GM23248 (cell line): ENCODE results near the gene MYL7. TPM values are rescaled to one million over a fixed set of nuclear protein-coding genes. Genes with fewer than 3 reads are reported as not detected.

ENCODE experiments used
- DNase-seq: peaks from one replicate; pipeline ENCODE4 v3.0.0-alpha.2; 2015
- H2AFZ ChIP-seq: fragments of 200-600 bp; sonication (generic); 2 replicates; pipeline ENCODE4 v1.6.1; 2016; ENCODE audit warnings: antibody characterized with exemption
- H3F3A ChIP-seq: fragments of 200-600 bp; sonication (generic); 2 replicates; pipeline ENCODE4 v1.6.1; 2016; ENCODE audit warnings: mild to moderate bottlenecking, antibody characterized with exemption, mixed run types; ENCODE audit not compliant: insufficient read depth
- H3K27ac ChIP-seq: fragments of 200-600 bp; sonication (generic); 2 replicates; pipeline ENCODE4 v1.5.1; 2016; ENCODE audit warnings: mild to moderate bottlenecking
- H3K27me3 ChIP-seq: fragments of 200-600 bp; sonication (generic); replicated peaks from 2 replicates; pipeline ENCODE4 v1.6.1; 2016; ENCODE audit warnings: mild to moderate bottlenecking; ENCODE audit not compliant: insufficient read depth
- H3K36me3 ChIP-seq: fragments of 200-600 bp; sonication (generic); 2 replicates; pipeline ENCODE4 v1.6.1; 2016; ENCODE audit warnings: low read depth, mild to moderate bottlenecking
- H3K4me1 ChIP-seq: fragments of 200-600 bp; sonication (generic); 2 replicates; pipeline ENCODE4 v1.6.1; 2016; ENCODE audit warnings: mild to moderate bottlenecking; ENCODE audit not compliant: insufficient read depth
- H3K4me2 ChIP-seq: fragments of 200-600 bp; sonication (generic); one replicate; pipeline ENCODE4 v1.6.1; 2016; ENCODE audit warnings: mild to moderate bottlenecking; ENCODE audit not compliant: unreplicated experiment
- H3K4me3 ChIP-seq: fragments of 200-600 bp; sonication (generic); 2 replicates; pipeline ENCODE4 v1.5.1; 2016; ENCODE audit warnings: mild to moderate bottlenecking
- H3K79me2 ChIP-seq: fragments of 200-600 bp; sonication (generic); 2 replicates; pipeline ENCODE4 v1.6.1; 2016; ENCODE audit warnings: mild to moderate bottlenecking; ENCODE audit not compliant: insufficient read depth
- H3K9ac ChIP-seq: fragments of 200-600 bp; sonication (generic); 2 replicates; pipeline ENCODE4 v1.6.1; 2016; ENCODE audit warnings: mild to moderate bottlenecking
- H3K9me2 ChIP-seq: fragments of 200-600 bp; sonication (generic); 2 replicates; pipeline ENCODE4 v1.6.1; 2016; ENCODE audit warnings: mixed run types, mild to moderate bottlenecking, moderate library complexity; ENCODE audit not compliant: insufficient read depth
- H3K9me3 ChIP-seq: fragments of 200-600 bp; sonication (generic); one replicate; pipeline ENCODE4 v1.6.1; 2017; ENCODE audit warnings: low read depth
- H4K20me1 ChIP-seq: fragments of 200-600 bp; sonication (generic); 2 replicates; pipeline ENCODE4 v1.6.0; 2016; ENCODE audit not compliant: insufficient read depth
- EZH2 ChIP-seq: fragments of 200-600 bp; sonication (generic); IDR thresholded peaks from 2 replicates; pipeline ENCODE4 v1.6.1; 2018; ENCODE audit warnings: antibody characterized with exemption, mild to moderate bottlenecking; ENCODE audit not compliant: insufficient read depth, poor library complexity, severe bottlenecking
- EZH2phosphoT487 ChIP-seq: fragments of 200-600 bp; sonication (generic); IDR thresholded peaks from 2 replicates; pipeline ENCODE4 v1.6.1; 2018; ENCODE audit warnings: antibody characterized with exemption, moderate library complexity, mild to moderate bottlenecking, low read depth; ENCODE audit not compliant: insufficient read depth
- WGBS, 2 experiments: methylation state at CpG; one replicate each; pipeline ENCODE4 v1.1.6; 2015 to 2017; ENCODE audit warnings: low lambda C conversion rate in 2 of 2, low coverage in 1 of 2; ENCODE audit errors: missing lambda C conversion rate in 2 of 2; 5-methylcytosine and 5-hydroxymethylcytosine counted together
- in situ Hi-C: fragments of 300-500 bp; cut with MboI; formaldehyde crosslinking; loops from 2 replicates; pipeline ENCODE4 v1.15.0; 2020
- polyA plus RNA-seq: library from polyadenylated mRNA; unstranded; fragments of >200 nt; fragmentation: Nextera tagmentation; extraction: Ambion mirVana; gene quantifications from 2 replicates; pipeline ENCODE4 v1.2.1, GENCODE V29; 2016
- total RNA-seq: library from RNA; depleted of rRNA; stranded (reverse); fragments of >200 nt; shearing (Covaris generic); gene quantifications from 2 replicates; pipeline ENCODE4 v1.2.3, GENCODE V29; 2014

MYL7 gene
- total and polyA plus RNA-seq, 2 experiments from 2014 or later, result not detected

DNA sequence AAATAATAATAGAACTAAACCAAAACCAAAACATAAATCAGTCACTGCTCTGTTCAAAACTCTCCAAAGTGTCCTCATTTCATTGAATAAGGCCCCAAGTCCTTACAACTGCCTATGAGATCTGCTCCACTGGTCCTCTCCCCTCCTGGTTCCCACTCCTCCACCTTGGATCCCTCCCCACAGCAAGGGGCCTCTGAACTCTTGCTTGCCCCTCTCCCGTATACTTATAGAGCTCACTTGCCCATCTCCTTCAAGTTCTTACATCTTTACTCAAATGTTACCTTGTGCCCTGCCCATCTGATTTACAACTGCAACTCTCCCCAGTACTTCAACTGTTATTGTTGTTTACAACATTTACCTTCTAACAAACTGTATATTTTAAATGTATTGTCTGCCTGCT lies 18.6 kb downstream of the MYL7 start:
- DNase-seq, result no peak
- Histone ChIP-seq H3K4me3 (peak overlapping the region; percentile 84), H3K79me2 (peaks cover 37% of the 10 kb centered on the region), H3K36me3 (peaks cover 4% of the 10 kb centered on the region; the same call in 1 of the 2 replicates), H3K9me3 (no peaks in the 10 kb centered on the region), H3F3A (no peaks in the 10 kb centered on the region), H3K27ac (peak overlapping the region; percentile 88), H2AFZ (peak overlapping the region; percentile 34), H3K9me2 (no peaks in the 10 kb centered on the region), H3K27me3 (no peaks in the 10 kb centered on the region), H3K4me2 (peak overlapping the region; percentile 94), H3K4me1 (peaks cover 10% of the 10 kb centered on the region; the same call in 1 of the 2 replicates), H3K9ac (peak overlapping the region; percentile 95), H4K20me1 (no peaks in the 10 kb centered on the region)
- 6% methylated on average over 1 of the region's 1 CpG for WGBS, 2 experiments
- in situ Hi-C loops, result no loop called here
- TF ChIP-seq EZH2 (no peak), EZH2phosphoT487 (no peak)

GRCh38 chr7:44121761-44122420 lies 19.2 kb downstream of the MYL7 start:
- Histone ChIP-seq H3K9ac (peak overlapping the region; percentile 95), H3K9me2 (no peaks in the 10 kb centered on the region), H3K27me3 (no peaks in the 10 kb centered on the region), H3K4me3 (peak overlapping the region; percentile 84), H3K79me2 (peaks cover 37% of the 10 kb centered on the region), H3K9me3 (no peaks in the 10 kb centered on the region), H3K27ac (no peak overlapping the region), H3F3A (no peaks in the 10 kb centered on the region), H3K4me1 (peaks cover 10% of the 10 kb centered on the region; the same call in 1 of the 2 replicates), H4K20me1 (no peaks in the 10 kb centered on the region), H3K4me2 (peak overlapping the region; percentile 94), H3K36me3 (peaks cover 4% of the 10 kb centered on the region; the same call in 1 of the 2 replicates), H2AFZ (no peak overlapping the region)
- in situ Hi-C loops, result no loop called here
- DNase-seq, result no peak
- TF ChIP-seq EZH2 (no peak), EZH2phosphoT487 (no peak)
- 91% methylated on average over 12 of the region's 12 CpGs for WGBS, 2 experiments

- Histone ChIP-seq H3K9me2 (no peaks in the 10 kb centered on the region), H3K27ac (no peak overlapping the region), H3K9ac (no peak overlapping the region), H3K4me1 (peaks cover 10% of the 10 kb centered on the region; the same call in 1 of the 2 replicates), H3K9me3 (no peaks in the 10 kb centered on the region), H3K27me3 (no peaks in the 10 kb centered on the region), H4K20me1 (no peaks in the 10 kb centered on the region), H3K4me3 (no peak overlapping the region), H3K4me2 (no peak overlapping the region), H3K36me3 (peaks cover 4% of the 10 kb centered on the region; the same call in 1 of the 2 replicates), H3F3A (no peaks in the 10 kb centered on the region), H2AFZ (no peak overlapping the region), H3K79me2 (peaks cover 37% of the 10 kb centered on the region)
- no peak for TF ChIP-seq EZH2
- TF ChIP-seq EZH2phosphoT487, result no peak
- in situ Hi-C loops, result no loop called here
- 93 to 99% methylated on average over 6 of the region's 6 CpGs for WGBS, 2 experiments
- DNase-seq, result no peak
Observed at GRCh38 chr7:44120395-44120794, 20.7 kb downstream of the MYL7 start.

- peaks cover 4% of the 10 kb centered on the region; the same call in 1 of the 2 replicates for H3K36me3 ChIP-seq
- no peaks in the 10 kb centered on the region for H4K20me1 ChIP-seq
- no peak overlapping the region for H3K9ac ChIP-seq
- DNase-seq, result no peak
- H3K27me3 ChIP-seq, result no peaks in the 10 kb centered on the region
- TF ChIP-seq EZH2phosphoT487, result no peak
- TF ChIP-seq EZH2, result no peak
- no peak overlapping the region for H3K27ac ChIP-seq
- H3K9me2 ChIP-seq, result no peaks in the 10 kb centered on the region
- H3K79me2 ChIP-seq, result peaks cover 37% of the 10 kb centered on the region
- no peaks in the 10 kb centered on the region for H3F3A ChIP-seq
- H3K9me3 ChIP-seq, result no peaks in the 10 kb centered on the region
- no peak overlapping the region for H2AFZ ChIP-seq
- in situ Hi-C loops, result no loop called here
- H3K4me3 ChIP-seq, result no peak overlapping the region
- peaks cover 10% of the 10 kb centered on the region; the same call in 1 of the 2 replicates for H3K4me1 ChIP-seq
- 97 to 99% methylated on average over 8 of the region's 8 CpGs for WGBS, 2 experiments
- H3K4me2 ChIP-seq, result no peak overlapping the region
Observed at GRCh38 chr7:44119829-44120380, 21.2 kb downstream of the MYL7 start.
